Measurements from ENCODE around the gene BICD2. TPM values are rescaled to one million over a fixed set of nuclear protein-coding genes. Genes with fewer than 3 reads are reported as not detected.
A peak's percentile ranks its signal among the peaks of the same experiment; 100 is the strongest.

Gene BICD2
- total RNA-seq, 4 donors from 2014 or later = 42.3 to 75.3 (median 51.8) TPM

DNA sequence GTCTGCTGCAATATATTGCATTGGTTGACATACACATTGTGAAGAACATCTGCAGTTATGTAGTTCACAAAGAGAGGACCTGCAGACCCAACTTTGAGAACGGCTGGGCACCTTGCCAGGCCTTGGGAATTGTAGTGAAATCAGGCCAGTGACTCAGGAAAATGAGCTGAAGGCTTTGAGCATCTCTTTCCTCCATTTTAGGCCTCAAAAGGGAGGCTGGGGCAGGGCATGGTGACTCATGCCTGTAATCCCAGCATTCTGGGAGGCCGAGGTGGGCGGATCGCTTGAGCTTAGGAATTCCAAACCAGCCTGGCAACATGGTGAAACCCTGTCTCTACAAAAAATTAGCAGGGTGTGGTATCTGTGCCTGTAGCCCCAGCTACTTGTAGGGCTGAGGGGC lies 93.3 kb downstream of the BICD2 start:
- Histone ChIP-seq H3K36me3 (peaks cover 0 to 9% of the 10 kb centered on the region in 2 donors), H3K9me3 (no peaks in the 10 kb centered on the region), H3K4me1 (peaks cover 0 to 42% (median 16%) of the 10 kb centered on the region in 3 donors), H3K4me3 (peak overlapping the region in 1 of 2 donors; percentile 92), H3K27ac (no peak overlapping the region), H3K27me3 (no peaks in the 10 kb centered on the region)
- TF ChIP-seq EP300 (IDR thresholded peaks at IDR 0.05) = no peak
- TF ChIP-seq POLR2AphosphoS5 (IDR thresholded peaks at IDR 0.05) = no peak
- TF ChIP-seq, protein P1, sequence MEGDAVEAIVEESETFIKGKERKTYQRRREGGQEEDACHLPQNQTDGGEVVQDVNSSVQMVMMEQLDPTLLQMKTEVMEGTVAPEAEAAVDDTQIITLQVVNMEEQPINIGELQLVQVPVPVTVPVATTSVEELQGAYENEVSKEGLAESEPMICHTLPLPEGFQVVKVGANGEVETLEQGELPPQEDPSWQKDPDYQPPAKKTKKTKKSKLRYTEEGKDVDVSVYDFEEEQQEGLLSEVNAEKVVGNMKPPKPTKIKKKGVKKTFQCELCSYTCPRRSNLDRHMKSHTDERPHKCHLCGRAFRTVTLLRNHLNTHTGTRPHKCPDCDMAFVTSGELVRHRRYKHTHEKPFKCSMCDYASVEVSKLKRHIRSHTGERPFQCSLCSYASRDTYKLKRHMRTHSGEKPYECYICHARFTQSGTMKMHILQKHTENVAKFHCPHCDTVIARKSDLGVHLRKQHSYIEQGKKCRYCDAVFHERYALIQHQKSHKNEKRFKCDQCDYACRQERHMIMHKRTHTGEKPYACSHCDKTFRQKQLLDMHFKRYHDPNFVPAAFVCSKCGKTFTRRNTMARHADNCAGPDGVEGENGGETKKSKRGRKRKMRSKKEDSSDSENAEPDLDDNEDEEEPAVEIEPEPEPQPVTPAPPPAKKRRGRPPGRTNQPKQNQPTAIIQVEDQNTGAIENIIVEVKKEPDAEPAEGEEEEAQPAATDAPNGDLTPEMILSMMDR (IDR thresholded peaks at IDR 0.05) = no peak
- TF ChIP-seq POLR2A (IDR thresholded peaks at IDR 0.05) = no peak
- ATAC-seq = no peak
- 56% methylated on average over 1 of the region's 4 CpGs; no CpG with 5 or more reads in 1 of the 2 donors for WGBS, 2 donors (ENCODE audit: low coverage in 1 of 2)

DNA sequence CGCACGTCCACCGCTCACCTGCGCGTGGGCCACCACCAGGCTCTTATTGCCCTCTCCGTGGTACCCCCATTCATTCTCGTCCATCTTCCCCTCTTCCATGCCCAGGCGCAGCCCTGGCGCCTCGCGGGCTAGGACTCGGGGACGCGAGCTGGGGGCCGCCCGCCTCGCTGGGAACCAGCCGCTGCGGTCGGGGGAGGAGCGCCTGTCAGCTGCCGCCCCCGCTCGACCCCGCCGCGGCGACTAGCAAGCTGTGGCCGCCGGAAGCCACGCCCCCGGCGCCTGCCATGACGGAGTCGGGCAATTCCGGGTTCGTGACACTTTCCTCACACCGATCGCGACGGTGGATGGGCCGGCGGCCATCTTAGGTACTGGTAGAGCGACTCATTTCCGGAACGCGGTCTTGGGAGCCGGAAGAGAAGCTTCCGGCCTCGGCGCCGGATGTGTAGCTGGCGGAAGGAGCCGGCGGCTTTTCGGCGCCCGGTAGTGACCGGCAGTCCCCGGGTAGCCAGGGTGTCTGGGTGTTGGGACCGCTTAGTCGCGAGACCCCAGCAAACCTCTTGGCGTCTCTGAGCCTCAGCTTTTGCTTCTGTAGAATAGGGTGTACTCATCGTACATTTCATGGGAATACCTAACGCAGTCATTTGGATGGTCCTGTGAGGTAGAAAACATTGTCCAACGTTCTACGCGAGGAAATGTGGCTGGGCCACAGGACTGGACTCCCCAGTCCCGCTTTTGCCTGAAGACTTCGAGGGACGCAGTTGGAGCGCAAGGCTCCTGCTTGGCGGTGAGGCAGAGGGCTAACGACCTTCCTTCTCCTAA lies 94.5 kb downstream of the BICD2 start, which contains the start of gene IPPK:
Gene IPPK (minus strand): TSS at position 242 of the 819 bp plus-strand sequence. CDS start 143 bp downstream, at position 99.
- TF ChIP-seq POLR2A (IDR thresholded peaks at IDR 0.05) (peak; percentile 59 to 82), POLR2AphosphoS5 (IDR thresholded peaks at IDR 0.05) (peak; percentile 93), EP300 (IDR thresholded peaks at IDR 0.05) (no peak)
- TF ChIP-seq, protein P1 (IDR thresholded peaks at IDR 0.05) = peak in 1 of 4 experiments; percentile 9
- no peaks in the 10 kb centered on the region for H3K27me3 ChIP-seq
- peak within 1 kb of the TSS; percentile 85 to 93 (median 90) for H3K27ac ChIP-seq
- WGBS, 2 donors (ENCODE audit: low coverage in 1 of 2) = 0% methylated on average over 4 of the region's 75 CpGs
- peak; percentile 98 for ATAC-seq
- H3K4me3 ChIP-seq = peak within 1 kb of the TSS; percentile 73 to 92
- peaks cover 0 to 52% (median 16%) of the 10 kb centered on the region in 3 donors for H3K4me1 ChIP-seq
- H3K9me3 ChIP-seq = no peaks in the 10 kb centered on the region
- H3K36me3 ChIP-seq = peaks cover 0 to 14% of the 10 kb centered on the region in 2 donors

DNA sequence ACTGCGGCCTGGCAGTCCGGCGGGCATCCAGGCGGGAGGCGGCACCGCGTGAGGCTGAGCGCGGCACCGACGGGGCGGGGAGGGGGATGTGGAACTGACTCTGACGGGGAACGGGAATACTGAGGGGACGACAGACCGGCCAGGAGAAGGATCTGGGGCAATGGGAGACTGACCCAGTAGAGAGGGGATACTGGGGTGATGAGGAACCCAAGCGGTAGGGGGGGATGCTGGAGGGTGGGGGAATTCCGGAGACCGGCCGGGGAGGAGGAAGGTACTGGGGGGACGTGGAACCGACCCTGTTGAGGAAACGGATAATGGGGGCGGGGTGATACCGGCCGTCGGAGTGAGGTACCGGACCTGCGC lies 95.1 kb downstream of the BICD2 start:
- no peak for ATAC-seq
- H3K4me1 ChIP-seq = peaks cover 0 to 57% (median 16%) of the 10 kb centered on the region in 3 donors
- peaks cover 0 to 14% of the 10 kb centered on the region in 2 donors for H3K36me3 ChIP-seq
- no peak for TF ChIP-seq EP300 (IDR thresholded peaks at IDR 0.05)
- TF ChIP-seq POLR2A (IDR thresholded peaks at IDR 0.05) = no peak
- TF ChIP-seq, protein P1 (IDR thresholded peaks at IDR 0.05) = no peak
- 0% methylated on average over 4 to 6 of the region's 29 CpGs for WGBS, 2 donors (ENCODE audit: low coverage in 1 of 2)
- no peaks in the 10 kb centered on the region for H3K27me3 ChIP-seq
- H3K9me3 ChIP-seq = no peaks in the 10 kb centered on the region
- H3K27ac ChIP-seq = peak overlapping the region; percentile 51 to 93 (median 89)
- H3K4me3 ChIP-seq = peak overlapping the region; percentile 73 to 92

DNA sequence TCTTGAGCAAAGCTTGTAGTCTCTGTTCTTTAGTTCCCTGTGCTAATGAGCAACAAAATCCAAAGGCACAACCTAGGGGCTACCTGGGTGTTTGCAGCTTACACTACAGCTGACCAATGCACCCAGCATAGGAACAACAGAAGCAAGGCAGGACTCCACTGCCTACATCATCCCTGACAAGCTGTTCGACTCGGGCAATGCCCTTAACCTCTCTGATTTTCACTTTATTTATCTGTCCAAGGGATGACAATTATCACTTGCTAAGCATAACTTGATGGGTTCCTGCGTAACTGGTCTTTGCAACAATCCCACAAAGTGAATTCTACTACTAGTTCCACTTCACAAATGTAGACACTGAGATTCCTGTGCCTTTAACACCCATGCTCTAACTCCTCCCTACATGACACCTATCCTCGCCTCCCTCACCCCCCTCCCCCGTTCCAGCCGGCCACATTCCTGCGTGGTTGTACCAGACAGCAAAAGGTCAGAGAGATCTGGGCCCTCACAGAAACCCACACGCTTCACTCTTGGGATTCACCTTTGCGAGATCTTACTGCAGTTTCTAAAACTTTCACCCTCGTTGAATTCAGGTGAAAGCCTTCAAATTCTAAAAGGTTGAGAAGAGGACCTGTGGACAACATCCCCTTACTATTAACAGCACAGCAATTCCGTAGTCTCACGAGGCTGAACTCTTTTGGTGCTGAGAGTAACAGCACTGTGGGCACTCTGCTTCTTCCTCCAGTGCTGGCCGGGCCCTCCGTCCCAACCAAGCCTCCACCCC lies 95.7 kb downstream of the BICD2 start:
- Histone ChIP-seq H3K4me1 (peaks cover 0 to 60% (median 16%) of the 10 kb centered on the region in 3 donors), H3K36me3 (peaks cover 0 to 19% of the 10 kb centered on the region in 2 donors), H3K9me3 (no peaks in the 10 kb centered on the region), H3K27me3 (no peaks in the 10 kb centered on the region), H3K4me3 (peak overlapping the region; percentile 73 to 92), H3K27ac (peak overlapping the region; percentile 51 to 93 (median 89))
- ATAC-seq = no peak
- TF ChIP-seq, protein P1 (IDR thresholded peaks at IDR 0.05) = no peak
- TF ChIP-seq EP300 (IDR thresholded peaks at IDR 0.05) (no peak), POLR2AphosphoS5 (IDR thresholded peaks at IDR 0.05) (peak; percentile 24), POLR2A (IDR thresholded peaks at IDR 0.05) (peak in 1 of 2 donors; percentile 11)
- 7 to 19% methylated on average over 9 to 10 of the region's 14 CpGs for WGBS, 2 donors (ENCODE audit: low coverage in 1 of 2)
